Fibroblast of lung (primary cell): ENCODE results near the gene TMEM109. TPM values are rescaled to one million over a fixed set of nuclear protein-coding genes. Genes with fewer than 3 reads are reported as not detected.

ENCODE experiments used
- DNase-seq, 2 donors: peaks; one replicate each; pipeline versions ENCODE4 v3.0.0 to v3.0.0-alpha.2; 2010; ENCODE audit warnings: low read depth in 2 of 2
- H2AFZ ChIP-seq: 2 replicates; pipeline ENCODE4 v1.5.1; 2012; ENCODE audit warnings: low read length, control low read depth, inconsistent platforms
- H3K27ac ChIP-seq: 2 replicates; pipeline ENCODE4 v1.5.1; 2011; ENCODE audit warnings: low read length, control low read depth; ENCODE audit not compliant: insufficient read depth
- H3K27me3 ChIP-seq: 2 replicates; pipeline ENCODE4 v1.5.1; 2011; ENCODE audit warnings: mild to moderate bottlenecking, low read length; ENCODE audit not compliant: control insufficient read depth, insufficient read depth
- H3K36me3 ChIP-seq: 2 replicates; pipeline ENCODE4 v1.5.1; 2011; ENCODE audit warnings: low read length; ENCODE audit not compliant: control insufficient read depth, insufficient read depth
- H3K4me1 ChIP-seq: 2 replicates; pipeline ENCODE4 v1.5.1; 2011; ENCODE audit warnings: low read length; ENCODE audit not compliant: control insufficient read depth, insufficient read depth; ENCODE audit errors: extremely low read depth
- H3K4me2 ChIP-seq: 2 replicates; pipeline ENCODE4 v1.5.1; 2011; ENCODE audit warnings: low read length, control low read depth; ENCODE audit not compliant: insufficient read depth; ENCODE audit errors: extremely low read depth
- H3K4me3 ChIP-seq, 4 experiments: fragments of 200-600 bp in 1 of 4; sonication (generic) in 1 of 4; replicated peaks in 1 of 4; 2 replicates each; pipeline ENCODE4 v1.5.1; 2011 to 2016; ENCODE audit warnings: low read length in 4 of 4, low read depth in 3 of 4, mild to moderate bottlenecking in 3 of 4, control low read depth in 2 of 4, inconsistent platforms in 1 of 4, mixed read lengths in 1 of 4; ENCODE audit not compliant: insufficient read depth in 1 of 4; ENCODE audit errors: control extremely low read depth in 1 of 4
- H3K79me2 ChIP-seq: 2 replicates; pipeline ENCODE4 v1.5.1; 2012; ENCODE audit warnings: mild to moderate bottlenecking, low read length, inconsistent platforms; ENCODE audit not compliant: control insufficient read depth, insufficient read depth
- H3K9ac ChIP-seq: 2 replicates; pipeline ENCODE4 v1.5.1; 2011; ENCODE audit warnings: mild to moderate bottlenecking, low read length, control low read depth; ENCODE audit not compliant: insufficient read depth
- H3K9me3 ChIP-seq: 2 replicates; pipeline ENCODE4 v1.5.1; 2012; ENCODE audit warnings: low read depth, low read length; ENCODE audit not compliant: control insufficient read depth, insufficient read depth
- H4K20me1 ChIP-seq: 2 replicates; pipeline ENCODE4 v1.5.1; 2011; ENCODE audit warnings: low read length; ENCODE audit not compliant: control insufficient read depth, insufficient read depth; ENCODE audit errors: extremely low read depth
- EZH2 ChIP-seq: IDR thresholded peaks from 2 replicates; pipeline ENCODE4 v1.5.1; 2012; ENCODE audit warnings: low read length, control low read depth, mild to moderate bottlenecking; ENCODE audit errors: missing control alignments
- polyA plus RNA-seq, 2 donors: library from polyadenylated mRNA; depleted of rRNA in 1 of 2; stranded (reverse) in 1 of 2; unstranded in 1 of 2; fragments of >200 nt; gene quantifications; 2 replicates each; pipeline ENCODE4 v1.2.1, GENCODE V29; 2011 to 2012; ENCODE audit warnings: missing spikeins in 1 of 2
- total RNA-seq: library from RNA; depleted of rRNA; stranded (reverse); fragments of >200 nt; gene quantifications from 2 replicates; pipeline ENCODE4 v1.2.1, GENCODE V29; 2014
- TF ChIP-seq, protein P1 (sequence below), 2 donors: IDR thresholded peaks in 1 of 2; conservative IDR thresholded peaks in 1 of 2; 1 replicate in 1 of 2; 2 replicates in 1 of 2; pipeline ENCODE4 v1.5.1; 2011 to 2012; ENCODE audit warnings: low read length in 2 of 2, control low read depth in 1 of 2, inconsistent platforms in 1 of 2, low read depth in 1 of 2, mild to moderate bottlenecking in 1 of 2

The TMEM109 gene
- total and polyA plus RNA-seq, 2 donors (not counting 1 experiment from before 2014, with no cell fraction given), result 21.5 to 34.9 TPM

DNA sequence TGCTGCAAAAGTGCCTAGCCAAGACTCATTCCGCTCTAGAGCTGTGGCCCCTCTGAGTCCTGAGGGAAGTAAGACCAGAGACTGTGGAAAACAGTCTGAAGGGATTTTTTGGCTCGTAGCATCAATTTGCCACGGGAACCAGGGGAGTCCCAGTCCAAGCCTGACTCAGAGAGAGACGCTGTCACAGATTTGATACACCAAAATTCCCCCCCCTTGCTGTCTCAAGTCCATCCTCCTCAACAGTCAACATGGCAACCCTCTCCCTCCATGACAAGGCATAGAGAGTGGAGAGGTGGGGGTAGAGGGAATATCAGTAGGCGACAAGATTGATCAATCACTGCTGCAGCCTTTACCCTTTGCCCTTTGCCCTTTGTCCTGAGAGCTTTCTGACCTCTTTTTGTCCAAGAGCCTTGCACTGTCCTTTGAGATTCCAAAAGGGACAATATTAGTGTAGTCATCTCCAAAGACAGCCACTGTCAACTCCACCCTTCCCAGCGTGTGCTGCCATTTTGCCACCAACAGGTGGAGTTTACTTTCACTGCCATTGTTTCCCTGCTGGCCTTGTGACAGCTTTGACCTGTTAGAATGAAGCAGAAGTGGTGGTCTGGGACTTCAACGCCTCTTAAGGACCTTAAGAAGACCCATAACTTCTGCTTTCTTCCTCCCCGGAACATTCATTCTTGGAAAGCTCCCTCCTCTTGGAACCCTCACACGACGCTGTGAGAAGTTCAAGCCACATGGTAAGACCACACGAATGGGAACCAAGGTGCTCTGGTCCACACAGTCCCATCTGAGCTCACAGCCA is 30.7 kb downstream of the TMEM109 start:
- no peak overlapping the region for H3K4me3 ChIP-seq
- no peak overlapping the region for H2AFZ ChIP-seq
- no peaks in the 10 kb centered on the region for H3K4me1 ChIP-seq
- DNase-seq, result no peak
- no peaks in the 10 kb centered on the region for H3K27me3 ChIP-seq
- H3K36me3 ChIP-seq, result peaks cover 4% of the 10 kb centered on the region
- H3K27ac ChIP-seq, result no peak overlapping the region
- H3K79me2 ChIP-seq, result no peaks in the 10 kb centered on the region
- no peaks in the 10 kb centered on the region for H4K20me1 ChIP-seq
- H3K4me2 ChIP-seq, result no peak overlapping the region
- H3K9me3 ChIP-seq, result no peaks in the 10 kb centered on the region
- H3K9ac ChIP-seq, result no peak overlapping the region
- TF ChIP-seq EZH2, result no peak
- TF ChIP-seq, protein P1, sequence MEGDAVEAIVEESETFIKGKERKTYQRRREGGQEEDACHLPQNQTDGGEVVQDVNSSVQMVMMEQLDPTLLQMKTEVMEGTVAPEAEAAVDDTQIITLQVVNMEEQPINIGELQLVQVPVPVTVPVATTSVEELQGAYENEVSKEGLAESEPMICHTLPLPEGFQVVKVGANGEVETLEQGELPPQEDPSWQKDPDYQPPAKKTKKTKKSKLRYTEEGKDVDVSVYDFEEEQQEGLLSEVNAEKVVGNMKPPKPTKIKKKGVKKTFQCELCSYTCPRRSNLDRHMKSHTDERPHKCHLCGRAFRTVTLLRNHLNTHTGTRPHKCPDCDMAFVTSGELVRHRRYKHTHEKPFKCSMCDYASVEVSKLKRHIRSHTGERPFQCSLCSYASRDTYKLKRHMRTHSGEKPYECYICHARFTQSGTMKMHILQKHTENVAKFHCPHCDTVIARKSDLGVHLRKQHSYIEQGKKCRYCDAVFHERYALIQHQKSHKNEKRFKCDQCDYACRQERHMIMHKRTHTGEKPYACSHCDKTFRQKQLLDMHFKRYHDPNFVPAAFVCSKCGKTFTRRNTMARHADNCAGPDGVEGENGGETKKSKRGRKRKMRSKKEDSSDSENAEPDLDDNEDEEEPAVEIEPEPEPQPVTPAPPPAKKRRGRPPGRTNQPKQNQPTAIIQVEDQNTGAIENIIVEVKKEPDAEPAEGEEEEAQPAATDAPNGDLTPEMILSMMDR (conservative IDR thresholded peaks at IDR 0.05 in 1 of 2, IDR thresholded peaks at IDR 0.05 in 1 of 2; ENCODE audit: low read depth in 1 of 2, low read length in 2 of 2), result peak in 1 of 2 donors; percentile 19

- Histone ChIP-seq H3K4me2 (no peak overlapping the region), H3K36me3 (peaks cover 4% of the 10 kb centered on the region), H3K4me3 (no peak overlapping the region), H4K20me1 (no peaks in the 10 kb centered on the region), H3K4me1 (no peaks in the 10 kb centered on the region), H3K9ac (no peak overlapping the region), H3K9me3 (no peaks in the 10 kb centered on the region), H3K27me3 (no peaks in the 10 kb centered on the region), H3K79me2 (no peaks in the 10 kb centered on the region), H3K27ac (no peak overlapping the region), H2AFZ (no peak overlapping the region)
- no peak for DNase-seq
- TF ChIP-seq EZH2, result no peak
- TF ChIP-seq, protein P1 (conservative IDR thresholded peaks at IDR 0.05 in 1 of 2, IDR thresholded peaks at IDR 0.05 in 1 of 2; ENCODE audit: low read depth in 1 of 2, low read length in 2 of 2), result no peak
These were observed 31.3 kb downstream of the TMEM109 start for GRCh38 chr11:60945295-60945667.

- no peak overlapping the region for H3K4me3 ChIP-seq
- DNase-seq, result no peak
- no peaks in the 10 kb centered on the region for H3K9me3 ChIP-seq
- H3K4me1 ChIP-seq, result peaks cover 2% of the 10 kb centered on the region
- no peak overlapping the region for H2AFZ ChIP-seq
- no peak overlapping the region for H3K27ac ChIP-seq
- H3K9ac ChIP-seq, result no peak overlapping the region
- TF ChIP-seq EZH2, result no peak
- TF ChIP-seq, protein P1 (conservative IDR thresholded peaks at IDR 0.05 in 1 of 2, IDR thresholded peaks at IDR 0.05 in 1 of 2; ENCODE audit: low read depth in 1 of 2, low read length in 2 of 2), result no peak
- no peaks in the 10 kb centered on the region for H3K27me3 ChIP-seq
- H3K79me2 ChIP-seq, result no peaks in the 10 kb centered on the region
- H3K4me2 ChIP-seq, result no peak overlapping the region
- H3K36me3 ChIP-seq, result no peaks in the 10 kb centered on the region
- H4K20me1 ChIP-seq, result no peaks in the 10 kb centered on the region
These were observed 32.8 kb downstream of the TMEM109 start for GRCh38 chr11:60946601-60947264.
